GM18499 (cell line): ENCODE results near the gene CTRB1.
"Not testable (repeated sequence)": the region's sequence is repeated elsewhere in the genome, so short reads cannot be mapped to it uniquely, and the experiment has no call there.

ENCODE experiments used
- ATAC-seq: cut with Tn5 transposase; IDR thresholded peaks from one replicate; pipeline ENCODE4 v1.9.1; 2021; ENCODE audit warnings: moderate number of reproducible peaks; ENCODE audit not compliant: insufficient read depth, unreplicated experiment

CTRB1 gene

GRCh38 chr16:75203667-75204409 lies 14.9 kb upstream of the CTRB1 start:
- ATAC-seq, result no peak

DNA sequence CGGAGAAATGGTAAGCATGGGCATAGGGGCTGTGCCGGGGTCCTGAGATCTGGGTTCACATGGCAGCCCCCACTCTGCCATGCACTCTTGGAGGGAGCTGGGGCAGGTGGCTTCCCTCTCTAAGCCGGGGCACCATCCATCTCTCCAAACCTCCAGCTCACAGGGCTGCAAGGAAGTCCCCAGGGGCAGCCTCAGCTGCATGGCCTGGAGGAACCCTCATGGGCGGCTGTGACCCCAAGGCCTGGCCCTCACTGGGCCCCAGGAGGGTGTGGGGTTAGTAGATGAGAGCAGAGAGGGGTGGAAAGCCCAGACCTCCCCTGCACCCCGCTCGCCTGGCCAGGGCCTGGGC lies 14.4 kb upstream of the CTRB1 start:
- ATAC-seq, result no peak

DNA sequence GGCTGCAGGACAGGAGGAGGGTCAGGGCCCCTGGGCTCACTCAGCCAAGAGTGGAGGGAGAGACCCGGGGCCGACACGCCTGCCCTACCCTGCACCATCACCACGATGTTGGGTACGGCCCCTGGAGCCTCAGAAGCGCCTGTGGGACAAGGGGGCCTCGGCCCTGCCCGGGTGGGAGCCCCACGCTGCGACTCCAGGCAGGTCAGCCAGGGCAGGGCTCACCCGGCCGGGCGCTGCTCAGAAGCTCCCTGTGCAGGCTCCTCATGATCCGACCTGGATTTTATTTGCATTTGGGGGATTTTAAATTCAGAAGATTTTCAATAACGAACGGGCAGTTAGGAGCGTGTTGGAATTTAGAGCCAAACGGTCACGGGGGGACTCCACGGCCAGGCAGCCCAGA lies 13.9 kb upstream of the CTRB1 start:
- not testable (repeated sequence) for ATAC-seq

- ATAC-seq, result not testable (repeated sequence)
Observed at GRCh38 chr16:75205438-75205837, 13.3 kb upstream of the CTRB1 start.

GRCh38 chr16:75205961-75206748 lies 12.6 kb upstream of the CTRB1 start:
- not testable (repeated sequence) for ATAC-seq

GRCh38 chr16:75206749-75207451 lies 11.9 kb upstream of the CTRB1 start, which contains the start of gene CTRB2:
CTRB2 (minus strand) TSS chr16:75207161; CDS start chr16:75207141, 20 bp downstream.
- no peak for ATAC-seq

DNA sequence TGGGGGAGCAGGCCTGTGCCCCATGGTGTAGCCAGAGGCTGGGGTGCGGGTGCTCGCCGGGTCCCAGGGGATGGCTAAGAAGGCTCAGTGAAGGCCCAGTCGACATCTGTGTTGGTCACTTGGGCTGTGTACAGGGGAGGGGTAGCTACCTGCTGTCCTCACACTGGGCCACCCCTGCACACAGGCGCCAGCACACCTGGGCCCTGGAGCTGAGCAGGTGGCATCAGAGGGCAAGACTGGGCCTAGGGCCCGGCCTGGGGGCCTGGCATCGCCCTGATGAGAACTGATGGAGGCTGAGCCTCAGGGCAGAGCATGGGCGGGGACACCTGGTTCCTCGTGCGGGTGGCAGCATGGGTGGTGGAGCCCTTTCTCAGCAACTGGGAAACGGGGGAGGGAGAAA lies 11.0 kb upstream of the CTRB1 start:
- no peak for ATAC-seq

DNA sequence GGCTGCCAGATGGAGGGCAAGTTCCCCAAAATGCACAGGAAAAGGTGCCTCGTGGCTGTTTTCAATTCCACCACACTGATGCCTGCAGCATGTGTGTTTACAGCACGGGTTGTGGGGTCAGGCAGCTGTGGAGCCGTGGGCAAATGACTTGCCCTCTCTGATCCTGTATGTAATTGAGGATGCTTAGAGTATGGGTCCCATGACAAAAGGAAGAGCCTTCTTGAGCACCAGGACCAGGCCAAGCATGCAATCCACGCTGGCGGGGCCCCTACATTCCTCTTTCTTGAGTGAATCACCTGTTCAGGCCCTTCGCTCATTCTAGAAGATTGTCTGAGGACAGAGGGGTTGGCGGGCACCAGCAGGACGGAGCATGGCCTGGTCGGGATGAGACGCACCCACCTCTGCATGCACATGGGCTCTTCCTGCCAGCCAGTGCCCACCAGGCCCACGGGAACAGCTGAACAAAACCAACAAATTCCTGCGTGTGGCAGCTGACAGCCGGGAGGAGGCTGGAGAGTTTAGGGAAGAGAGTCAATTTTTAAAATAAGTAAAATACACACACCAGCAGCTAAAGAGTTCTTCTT lies 10.5 kb upstream of the CTRB1 start:
- ATAC-seq, result no peak

DNA sequence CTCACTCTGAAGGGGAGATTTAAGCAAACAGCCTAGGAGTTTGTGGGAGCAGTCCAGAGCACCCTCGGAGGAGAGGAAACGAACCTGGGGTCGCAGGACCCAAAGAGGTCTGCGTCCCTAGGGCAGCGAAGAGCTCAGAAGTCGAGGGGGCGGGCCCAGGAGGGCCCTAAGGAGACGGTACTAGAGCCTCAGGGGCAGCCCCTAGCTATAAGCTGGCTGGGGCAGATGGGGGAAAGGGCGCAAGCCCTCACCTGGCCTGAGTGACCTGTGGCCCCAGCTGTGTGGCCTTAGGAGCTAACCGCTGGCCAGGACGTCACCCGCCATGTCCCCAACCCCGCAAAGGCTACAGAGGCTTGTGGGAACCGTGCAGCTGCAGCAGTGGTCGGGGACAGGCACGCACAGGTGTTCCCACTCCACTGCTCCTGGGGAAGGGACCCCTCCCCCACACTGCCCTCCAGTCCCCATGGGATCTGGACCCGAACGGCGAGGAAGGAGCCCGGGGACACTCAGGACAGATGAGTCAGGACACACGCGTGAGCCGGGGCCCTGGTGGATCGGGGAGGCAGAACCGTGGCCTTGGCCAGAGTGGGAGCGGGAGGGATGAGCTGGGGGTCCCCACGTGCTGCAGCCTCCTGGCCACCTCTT lies 9.8 kb upstream of the CTRB1 start:
- no peak for ATAC-seq

DNA sequence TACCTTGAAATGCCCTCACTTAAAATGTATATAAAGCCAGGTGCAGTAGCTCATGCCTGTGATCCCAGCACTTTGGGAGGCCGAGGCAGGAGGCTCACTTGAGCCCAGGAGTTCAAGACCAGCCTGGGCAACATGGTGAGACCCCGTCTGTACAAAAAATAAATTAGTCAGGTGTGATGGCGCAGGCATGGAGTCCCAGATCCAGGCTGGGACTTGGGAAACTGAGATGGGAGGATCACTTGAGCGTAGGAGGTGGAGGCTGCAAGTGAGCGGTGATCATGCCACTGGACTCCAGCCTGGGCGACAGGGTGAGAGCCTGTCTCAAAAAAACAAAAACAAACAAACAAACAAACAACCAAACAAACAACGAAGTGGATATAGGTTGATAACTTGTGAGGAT lies 9.3 kb upstream of the CTRB1 start:
- ATAC-seq, result not testable (repeated sequence)

- no peak for ATAC-seq
Observed at GRCh38 chr16:75209944-75210343, 8.8 kb upstream of the CTRB1 start.

DNA sequence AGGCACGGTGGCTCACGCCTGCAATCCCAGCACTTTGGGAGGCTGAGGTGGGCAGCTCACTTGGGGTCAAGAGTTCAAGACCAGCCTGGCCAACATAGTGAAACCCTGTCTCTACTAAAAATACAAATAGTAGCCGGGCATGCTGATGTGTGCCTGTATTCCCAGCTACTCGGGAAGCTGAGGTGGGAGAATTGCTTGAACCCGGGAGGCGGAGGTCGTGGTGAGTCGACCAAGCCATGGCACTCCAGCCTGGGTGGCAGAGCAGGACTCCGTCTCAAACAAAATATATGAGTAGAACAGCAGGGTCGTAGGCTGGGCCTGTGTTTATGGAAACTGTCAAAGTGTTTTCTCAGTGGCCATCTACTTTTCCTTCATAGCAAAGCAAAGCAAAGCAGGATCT lies 7.5 kb upstream of the CTRB1 start:
- not testable (repeated sequence) for ATAC-seq

- ATAC-seq, result no peak
Observed at GRCh38 chr16:75216127-75216526, 2.7 kb upstream of the CTRB1 start.

DNA sequence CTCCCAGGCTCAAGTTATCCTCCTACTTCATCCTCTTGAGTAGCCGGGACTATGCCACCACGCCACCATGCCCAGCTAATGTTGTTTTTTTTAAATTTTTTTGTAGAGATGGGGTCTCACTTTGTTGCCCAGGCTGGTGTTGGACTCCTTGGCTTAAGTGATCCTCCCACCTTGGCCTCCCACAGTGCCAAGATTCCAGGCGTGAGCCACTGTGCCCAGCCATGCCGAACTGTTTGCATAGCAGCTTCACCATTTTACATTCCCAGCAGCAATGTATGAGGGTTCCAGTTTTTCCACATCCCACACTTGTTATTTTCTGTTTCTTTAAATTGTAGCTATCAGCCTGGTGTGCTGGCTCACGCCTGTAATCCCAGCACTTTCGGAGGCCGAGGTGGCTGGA lies 2.2 kb upstream of the CTRB1 start:
- ATAC-seq, result no peak

GRCh38 chr16:75217389-75217851 lies 1.4 kb upstream of the CTRB1 start:
- no peak for ATAC-seq

DNA sequence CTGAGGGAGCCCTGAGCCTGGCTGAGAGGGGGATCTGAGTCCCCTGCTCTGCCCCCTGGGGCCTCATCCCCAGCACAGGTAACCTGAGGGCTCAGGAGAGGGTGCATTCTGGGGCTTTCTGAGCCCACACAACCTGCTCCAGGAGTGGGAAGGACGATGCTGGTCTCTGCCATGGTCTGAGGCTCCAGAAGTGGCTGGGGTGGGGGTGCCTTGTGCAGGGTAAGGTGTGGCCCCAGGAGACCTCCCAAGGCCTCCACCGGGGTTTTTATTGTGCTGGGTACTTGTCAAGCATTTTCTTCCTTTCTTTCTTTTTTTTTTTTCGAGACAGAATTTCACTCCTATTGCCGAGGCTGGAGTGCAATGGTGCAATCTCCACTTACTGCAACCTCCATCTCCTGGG lies 300 bp downstream of the CTRB1 start:
- no peak for ATAC-seq

- peak; percentile 41 for ATAC-seq
Observed at GRCh38 chr16:75219838-75220237, 1.1 kb downstream of the CTRB1 start.

GRCh38 chr16:75222271-75222783 lies 3.5 kb downstream of the CTRB1 start:
- ATAC-seq, result no peak

GRCh38 chr16:75223129-75223528 lies 4.3 kb downstream of the CTRB1 start:
- ATAC-seq, result not testable (repeated sequence)
